ENCODE results near the gene VILL.
"Not testable (repeated sequence)": the region's sequence is repeated elsewhere in the genome, so short reads cannot be mapped to it uniquely, and the experiment has no call there.

VILL gene

DNA sequence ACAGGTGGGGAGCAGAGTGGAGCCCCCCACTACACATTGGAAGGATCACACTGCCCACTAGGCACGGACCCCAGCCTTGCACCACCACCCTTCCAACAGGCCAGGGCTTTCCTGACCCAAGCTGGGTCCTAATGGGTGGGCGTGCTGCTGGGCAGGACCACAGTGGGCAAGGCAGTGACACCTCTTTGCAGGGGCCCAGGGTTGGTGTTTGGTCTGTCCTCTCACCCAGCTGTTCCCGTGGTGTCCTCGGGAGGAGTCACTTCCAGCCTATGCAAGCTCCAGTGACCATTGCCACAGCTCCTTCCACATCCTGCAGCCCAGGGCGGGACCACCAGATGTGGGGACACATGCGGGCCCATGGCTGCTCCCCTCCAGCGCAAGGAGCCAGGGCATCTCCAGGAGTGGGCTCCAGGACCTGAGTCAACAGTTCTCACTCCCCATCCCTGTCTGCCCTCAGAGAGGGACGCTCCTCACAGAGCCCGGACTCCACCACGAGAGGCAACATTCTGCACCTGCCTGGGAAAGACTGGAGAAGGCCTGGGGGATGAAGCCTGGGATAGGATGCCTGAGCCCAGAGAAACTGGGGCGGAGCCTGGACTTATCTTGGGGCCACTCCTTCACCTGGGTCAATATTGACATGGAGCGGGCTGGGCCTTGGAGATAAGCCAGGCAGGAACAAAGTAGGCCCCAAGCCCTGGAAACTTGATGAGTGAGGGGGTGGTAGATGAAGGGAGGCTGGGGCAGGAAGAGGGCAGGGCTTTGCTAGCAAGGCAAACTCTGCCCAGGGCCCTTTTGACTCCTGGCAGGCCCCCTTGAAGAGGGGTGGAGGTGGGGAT is 3.9 kb upstream of the VILL start:
- peak; percentile 89 for DNase-seq (ENCODE audit: low spot score)

DNA sequence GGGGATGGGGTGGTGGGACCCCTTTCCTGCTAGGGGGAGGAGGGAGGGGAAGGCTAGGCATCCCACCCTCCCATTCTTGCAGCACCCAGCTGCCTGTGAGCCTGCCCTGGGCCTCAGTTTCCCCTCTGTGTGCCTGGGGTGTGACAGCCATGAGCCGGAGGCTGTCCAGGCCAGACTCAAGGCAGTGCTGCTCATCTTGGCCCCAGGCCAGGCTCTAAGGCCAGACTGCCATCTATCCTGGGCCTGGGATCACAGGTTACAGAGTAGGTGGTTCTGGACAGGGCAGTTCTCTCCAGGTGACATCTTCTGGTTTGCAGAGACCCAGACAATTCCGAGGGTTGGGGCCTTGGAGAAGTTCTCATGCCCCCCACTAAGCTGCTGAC is 3.3 kb upstream of the VILL start:
- peak; percentile 42 for DNase-seq (ENCODE audit: low spot score)

DNA sequence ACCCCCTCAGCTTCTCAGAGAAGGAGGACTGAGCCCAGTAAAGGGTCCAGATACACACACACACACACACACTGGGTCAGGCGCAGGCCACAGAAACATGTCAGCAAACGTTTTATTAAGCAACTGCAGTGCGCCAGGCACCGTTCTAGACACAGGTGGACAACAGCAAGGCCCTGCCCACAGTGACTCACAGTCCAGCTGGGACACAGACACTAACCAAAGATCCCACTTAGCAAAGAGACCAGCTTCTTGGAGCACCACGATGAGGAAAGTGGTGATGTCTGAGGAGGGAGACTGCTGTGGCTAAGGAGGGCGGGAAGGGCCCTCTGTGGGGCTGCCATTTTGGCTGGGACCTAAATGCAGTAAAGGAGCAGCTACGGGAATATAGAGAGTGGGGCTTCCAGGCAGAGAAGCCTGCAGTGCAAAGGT is 2.8 kb upstream of the VILL start:
- DNase-seq (ENCODE audit: low spot score): no peak

DNA sequence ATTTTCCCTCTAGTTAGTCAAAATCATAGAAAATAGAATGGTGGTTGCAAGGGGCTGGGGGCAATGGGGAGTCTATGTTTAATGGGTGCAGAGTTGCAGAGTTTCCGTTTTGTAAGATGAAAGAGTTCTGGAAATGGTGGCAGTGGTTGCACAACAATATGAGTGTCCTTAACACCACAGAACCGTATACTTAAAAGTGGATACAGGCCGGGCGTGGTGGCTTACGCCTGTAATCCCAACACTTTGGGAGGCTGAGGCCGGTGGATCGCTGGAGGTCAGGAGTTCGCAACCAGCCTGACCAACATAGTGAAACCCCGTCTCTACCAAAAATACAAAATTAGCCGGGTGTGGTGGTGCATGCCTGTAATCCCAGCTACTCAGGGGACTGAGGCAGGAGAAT is 2.2 kb upstream of the VILL start:
- not testable (repeated sequence) for DNase-seq (ENCODE audit: low spot score)

DNA sequence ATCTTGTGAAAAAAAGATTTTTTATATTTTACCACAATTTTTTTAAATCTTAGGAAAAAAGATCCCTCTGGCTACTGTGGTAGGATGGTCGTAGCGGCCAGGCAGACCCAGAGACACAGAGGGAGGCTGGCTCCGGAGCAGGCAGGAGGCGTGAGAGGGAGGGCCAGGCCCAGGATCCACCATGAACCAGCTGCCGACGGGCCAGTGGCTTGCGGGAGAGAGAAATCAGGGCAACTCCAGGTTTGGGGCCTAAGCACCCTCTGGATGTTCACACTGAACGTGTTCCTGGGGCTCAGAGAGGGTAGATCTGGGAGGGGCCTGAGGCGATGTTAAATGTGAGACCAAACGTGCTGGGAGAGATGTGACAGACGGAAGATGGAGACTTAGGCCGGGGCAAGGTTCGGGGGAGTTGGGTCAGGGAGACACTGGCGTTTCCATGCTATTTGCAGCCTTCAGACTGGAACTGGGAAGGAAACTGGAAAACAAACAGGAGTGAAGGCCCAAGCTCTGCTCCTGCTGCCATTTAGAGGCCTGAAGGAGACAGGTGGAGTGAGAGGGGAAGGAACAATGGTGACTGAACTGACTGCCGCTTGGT is 1.6 kb upstream of the VILL start:
- DNase-seq (ENCODE audit: low spot score): no peak

DNA sequence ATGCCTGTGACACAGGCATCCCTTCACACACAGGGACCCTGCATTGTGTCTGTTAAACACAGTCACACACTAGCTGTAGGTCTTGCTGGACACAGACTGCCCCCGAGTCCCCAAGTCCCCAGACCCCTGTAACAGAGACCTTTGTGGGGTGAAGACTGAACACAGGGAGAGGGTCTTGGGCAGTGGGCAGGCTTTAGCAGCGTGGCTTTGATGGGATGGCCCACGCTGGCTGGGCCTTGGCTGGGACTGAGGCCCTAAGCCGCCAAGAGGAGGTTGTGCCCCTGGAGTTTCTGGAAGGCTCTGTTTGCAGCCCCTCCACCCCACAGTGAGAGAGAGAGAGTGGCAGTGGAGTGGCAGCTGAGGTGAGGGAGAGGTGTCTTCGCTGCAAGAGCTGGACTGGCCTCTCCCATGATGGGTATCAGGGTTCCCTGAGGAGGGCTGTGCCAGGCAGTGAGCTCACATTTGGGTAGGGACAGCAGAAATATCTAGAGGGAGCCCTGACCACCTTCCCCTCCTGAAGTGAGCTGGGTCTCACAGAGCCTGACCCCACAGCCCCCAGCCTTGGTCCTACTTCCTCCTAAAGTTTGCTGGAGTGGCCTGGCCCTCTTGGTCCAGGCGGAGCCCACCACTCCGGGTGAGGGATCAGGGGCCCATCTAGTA is 635 bp upstream of the VILL start:
- no peak for DNase-seq (ENCODE audit: low spot score)

DNA sequence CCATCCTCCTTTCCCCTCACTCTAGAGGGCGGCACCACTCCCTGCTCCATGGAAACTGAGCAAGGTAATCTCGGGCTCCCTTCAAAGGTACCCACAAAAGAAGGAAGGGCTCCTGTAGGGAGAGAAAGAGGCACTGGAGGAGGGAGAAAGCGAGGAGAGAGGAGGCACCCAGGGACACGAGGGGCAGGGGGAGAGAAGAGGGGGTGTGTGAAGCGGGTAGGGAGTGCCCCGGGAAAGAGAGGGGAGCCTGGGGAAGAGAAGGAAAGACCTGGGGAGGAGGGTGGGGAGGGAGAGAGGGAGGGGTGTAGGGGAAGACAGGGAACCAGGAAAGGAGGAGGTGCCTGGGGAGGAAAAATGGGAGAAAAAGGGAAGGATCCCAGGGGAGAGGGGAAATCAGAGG is 523 bp downstream of the VILL start:
- no peak for DNase-seq (ENCODE audit: low spot score)

DNA sequence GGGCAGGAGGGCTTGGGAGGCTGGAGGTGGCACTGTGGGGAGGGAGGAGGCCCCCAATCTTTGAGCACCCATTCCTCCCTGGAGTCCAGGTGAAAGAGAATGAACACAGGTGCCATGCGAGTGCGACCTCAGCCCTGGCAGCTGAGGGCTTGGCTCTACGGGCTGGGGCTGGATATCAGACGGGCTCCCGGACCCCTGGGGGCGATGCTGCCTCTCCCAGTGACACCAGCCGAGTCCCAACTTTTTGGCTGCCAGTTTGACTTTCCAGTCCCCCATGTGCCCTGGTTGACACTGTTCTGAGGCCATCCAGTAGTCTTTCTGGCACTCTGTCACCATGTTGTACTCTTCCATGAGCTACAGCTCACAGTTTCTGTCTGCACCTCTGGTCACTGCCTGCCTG is 1.2 kb downstream of the VILL start:
- DNase-seq (ENCODE audit: low spot score): no peak

DNA sequence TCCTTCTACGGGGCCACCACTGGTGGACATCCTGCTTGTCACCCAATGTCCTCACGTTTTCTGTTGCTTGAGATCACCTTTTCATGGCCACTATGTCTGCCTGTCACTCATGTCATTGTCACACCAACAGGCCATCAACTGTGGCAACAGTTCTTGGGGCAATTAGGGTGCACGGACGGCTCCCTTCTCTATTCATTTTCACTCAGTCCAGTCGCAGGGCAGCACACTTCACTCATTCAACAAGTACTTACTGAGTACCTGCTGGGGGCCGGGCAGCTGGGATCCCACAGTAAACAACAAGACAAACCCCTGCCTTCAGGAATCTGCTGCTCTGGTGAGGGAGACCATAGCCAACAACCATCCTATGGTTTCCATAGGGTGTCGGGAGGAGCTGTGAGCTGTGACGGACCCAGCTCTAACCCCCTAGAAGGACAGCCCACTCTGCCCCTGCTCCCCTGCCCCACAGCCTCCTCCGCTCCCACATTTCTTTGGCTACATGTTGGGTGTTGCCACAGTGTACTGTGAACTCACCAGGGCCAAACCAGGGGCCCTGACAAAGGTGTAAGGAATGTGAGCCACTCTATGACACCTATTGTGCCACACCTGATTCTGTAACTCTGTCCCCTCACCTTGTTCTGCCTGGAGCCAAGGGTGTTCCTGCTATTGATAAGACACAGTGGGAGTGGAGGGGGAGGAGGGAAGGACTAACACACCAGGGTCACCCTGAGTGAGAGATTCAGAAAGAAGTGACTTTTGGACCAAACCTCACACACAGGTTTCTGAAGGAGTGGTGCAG is 1.9 kb downstream of the VILL start:
- DNase-seq (ENCODE audit: low spot score): peak; percentile 85

DNA sequence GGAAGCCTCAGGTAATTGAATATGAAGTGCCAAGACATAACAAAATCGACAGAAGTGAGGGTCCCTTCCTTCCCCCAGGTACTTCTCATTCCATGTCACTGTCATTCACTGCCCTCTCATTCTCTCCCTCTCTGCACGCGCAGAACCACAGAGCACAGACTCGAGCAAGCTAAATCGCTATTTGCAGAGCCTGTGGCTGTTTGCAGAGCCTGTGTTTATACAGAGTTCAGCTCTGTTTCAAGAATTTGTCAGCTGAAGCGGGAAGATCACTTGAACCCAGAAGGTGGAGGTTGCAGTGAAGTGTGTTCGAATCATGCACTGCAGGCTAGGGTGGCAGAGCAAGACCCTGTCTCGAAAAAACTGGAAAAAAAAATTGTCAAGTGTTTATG is 2.5 kb downstream of the VILL start:
- no peak for DNase-seq (ENCODE audit: low spot score)

DNA sequence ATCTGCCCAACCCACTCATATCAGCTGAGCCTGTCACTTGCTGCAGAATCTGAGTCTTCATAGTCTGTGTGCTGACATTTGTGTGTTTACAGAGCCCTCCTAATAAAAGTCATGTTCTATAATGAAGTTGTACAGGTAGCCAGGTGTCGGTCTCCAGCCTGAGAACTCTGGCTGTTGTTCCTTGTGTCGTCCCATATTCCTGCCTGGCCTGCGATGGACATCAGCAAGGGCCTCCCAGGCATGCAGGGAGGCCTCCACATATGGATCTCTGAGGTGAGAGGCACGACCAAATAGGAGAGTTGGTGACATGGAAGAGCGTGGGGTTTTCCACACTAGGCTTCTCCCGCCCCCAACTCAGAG is 2.9 kb downstream of the VILL start:
- DNase-seq (ENCODE audit: low spot score): no peak

DNA sequence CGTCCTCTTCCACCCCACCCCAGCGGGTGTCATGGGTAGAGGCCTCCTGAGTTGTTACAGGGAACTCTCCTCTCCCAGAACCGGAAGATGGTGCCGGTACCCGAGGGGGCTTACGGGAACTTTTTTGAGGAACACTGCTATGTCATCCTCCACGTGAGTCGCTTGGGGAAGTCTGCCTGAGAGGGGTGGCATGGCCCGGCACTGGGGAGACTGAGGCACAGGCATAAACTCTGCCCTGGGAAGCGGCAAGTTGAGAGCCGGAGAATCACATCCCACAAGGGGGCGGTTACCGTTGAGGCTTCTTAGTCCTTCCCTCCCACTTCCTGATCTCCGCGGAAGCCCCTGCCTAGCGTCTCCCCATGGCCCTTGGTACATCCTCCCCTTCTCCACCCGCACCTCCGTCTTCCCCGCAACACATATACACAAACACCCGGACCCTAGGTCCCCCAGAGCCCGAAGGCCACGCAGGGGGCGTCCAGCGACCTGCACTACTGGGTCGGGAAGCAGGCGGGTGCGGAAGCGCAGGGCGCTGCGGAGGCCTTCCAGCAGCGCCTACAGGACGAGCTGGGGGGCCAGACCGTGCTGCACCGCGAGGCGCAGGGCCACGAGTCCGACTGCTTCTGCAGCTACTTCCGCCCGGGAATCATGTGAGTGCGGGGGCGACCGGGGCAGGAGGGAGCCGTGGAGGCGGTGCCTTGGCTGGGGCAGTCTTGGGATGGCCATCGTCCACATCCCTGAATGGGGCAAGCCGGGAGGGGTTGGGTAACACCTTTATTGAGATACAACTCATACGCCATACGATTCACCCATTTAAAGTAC is 3.4 kb downstream of the VILL start:
- DNase-seq (ENCODE audit: low spot score): no peak

DNA sequence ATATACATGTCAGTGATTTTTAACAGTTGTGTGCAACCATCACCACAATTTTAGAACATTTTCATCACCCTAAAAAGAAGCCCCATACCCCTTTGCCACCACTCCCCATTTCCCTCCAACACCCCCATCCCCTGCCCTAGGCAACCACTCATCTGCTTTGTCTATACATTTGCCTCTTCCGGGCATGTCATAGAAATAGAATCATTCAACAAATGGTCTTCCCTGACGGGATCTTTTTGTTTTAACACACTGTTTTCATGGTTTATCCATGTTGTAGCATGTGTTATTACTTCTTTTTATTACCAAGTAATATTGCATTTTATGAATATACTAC is 4.0 kb downstream of the VILL start:
- no peak for DNase-seq (ENCODE audit: low spot score)

DNA sequence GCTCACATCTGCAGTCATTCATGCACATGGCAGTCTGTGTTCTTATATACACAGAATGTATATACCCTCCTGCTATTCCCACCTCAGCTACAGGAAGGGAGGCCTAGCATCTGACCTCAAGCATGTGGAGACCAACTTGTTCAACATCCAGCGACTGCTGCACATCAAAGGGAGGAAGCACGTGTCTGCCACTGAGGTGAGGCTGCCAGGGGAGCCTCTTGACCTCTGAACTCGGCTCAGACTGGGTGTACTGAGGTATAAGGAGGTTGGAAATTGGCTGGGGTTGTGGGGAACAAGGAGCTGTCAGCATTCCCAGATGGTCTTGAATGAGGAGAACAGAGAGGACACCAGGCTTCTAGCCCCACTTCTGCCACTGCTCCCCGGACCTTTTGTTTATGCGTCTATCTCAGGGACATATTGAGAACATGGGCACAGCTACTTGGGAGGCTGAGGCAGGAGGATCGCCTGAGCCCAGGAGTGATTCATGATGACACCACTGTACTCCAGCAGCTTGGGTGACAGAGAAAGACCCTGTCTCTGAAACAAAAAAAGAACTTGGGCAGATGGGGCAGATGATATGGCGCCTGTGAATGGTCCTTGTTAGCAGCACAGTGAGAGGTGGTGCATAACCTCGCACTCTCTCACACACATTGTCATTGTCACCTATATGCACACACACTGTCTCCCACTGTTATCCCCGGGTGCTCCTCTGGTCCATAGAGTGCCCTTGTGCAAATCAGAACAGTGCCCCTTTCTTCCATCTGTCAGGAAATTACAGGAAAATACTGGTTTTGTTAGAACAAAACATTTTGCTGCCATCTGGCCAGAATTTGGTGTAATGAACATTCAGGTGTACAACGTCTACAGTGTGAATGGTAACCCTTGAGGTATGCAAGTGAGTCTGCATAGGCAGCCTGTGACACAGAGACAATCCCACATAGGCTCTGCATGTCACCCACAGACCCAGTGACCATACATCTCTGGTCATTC is 5.4 kb downstream of the VILL start:
- no peak for DNase-seq (ENCODE audit: low spot score)

DNA sequence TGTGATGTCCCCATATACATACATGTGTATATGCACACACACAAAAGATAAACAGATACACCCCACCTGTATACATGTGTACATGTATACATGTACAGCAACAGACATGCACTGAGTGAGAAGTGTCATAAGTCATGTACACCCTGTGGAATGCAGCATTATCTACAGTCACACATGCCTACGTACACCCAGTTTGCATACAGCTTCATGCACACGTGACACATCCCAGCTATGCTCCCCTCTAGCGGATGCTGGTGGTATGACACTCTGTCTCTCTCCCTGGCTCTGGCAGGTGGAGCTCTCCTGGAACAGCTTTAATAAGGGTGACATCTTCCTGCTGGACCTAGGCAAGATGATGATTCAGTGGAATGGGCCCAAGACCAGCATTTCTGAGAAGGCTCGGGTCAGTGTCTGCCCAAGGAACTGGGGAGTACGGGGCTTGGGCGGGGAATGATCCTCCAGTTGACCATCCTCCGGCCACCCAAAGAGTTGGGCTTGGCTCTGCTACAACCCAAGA is 6.3 kb downstream of the VILL start:
- peak; percentile 77 for DNase-seq (ENCODE audit: low spot score)

DNA sequence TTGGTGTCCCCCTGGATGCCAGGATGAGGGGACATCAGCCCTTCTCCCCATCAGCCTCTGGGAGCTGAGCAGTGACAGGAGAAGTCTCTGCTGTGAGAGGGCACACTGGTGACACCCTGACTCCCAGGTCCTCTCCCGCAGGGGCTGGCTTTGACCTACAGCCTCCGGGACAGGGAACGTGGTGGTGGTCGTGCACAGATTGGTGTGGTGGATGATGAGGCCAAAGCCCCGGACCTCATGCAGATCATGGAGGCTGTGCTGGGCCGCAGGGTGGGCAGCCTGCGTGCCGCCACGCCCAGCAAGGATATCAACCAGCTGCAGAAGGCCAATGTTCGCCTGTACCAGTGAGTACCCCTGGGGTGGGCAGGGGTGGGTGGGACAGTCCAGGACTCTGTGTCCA is 6.8 kb downstream of the VILL start:
- no peak for DNase-seq (ENCODE audit: low spot score)

DNA sequence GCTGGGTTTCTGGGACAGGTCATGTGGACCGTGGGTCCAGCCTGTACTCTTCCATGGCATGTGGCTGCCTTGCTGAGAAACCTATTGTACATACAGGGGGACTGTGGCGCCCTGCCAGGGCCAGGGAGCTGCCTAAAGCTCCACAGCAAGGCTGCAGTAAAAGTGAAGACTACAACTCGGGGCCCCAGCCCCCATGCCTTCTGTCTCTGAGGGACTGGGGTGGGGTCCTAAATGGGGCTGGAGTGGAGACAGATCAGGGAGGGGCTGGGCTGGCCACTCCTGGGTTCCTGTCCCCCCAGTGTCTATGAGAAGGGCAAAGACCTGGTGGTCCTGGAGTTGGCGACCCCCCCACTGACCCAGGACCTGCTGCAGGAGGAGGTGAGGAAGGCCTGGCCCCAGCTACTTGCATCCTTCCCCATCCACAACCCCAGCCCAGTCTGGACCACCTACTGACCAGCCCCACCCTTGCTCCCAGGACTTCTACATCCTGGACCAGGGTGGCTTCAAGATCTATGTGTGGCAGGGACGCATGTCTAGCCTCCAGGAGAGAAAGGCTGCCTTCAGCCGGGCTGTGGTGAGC is 7.3 kb downstream of the VILL start:
- DNase-seq (ENCODE audit: low spot score): no peak

DNA sequence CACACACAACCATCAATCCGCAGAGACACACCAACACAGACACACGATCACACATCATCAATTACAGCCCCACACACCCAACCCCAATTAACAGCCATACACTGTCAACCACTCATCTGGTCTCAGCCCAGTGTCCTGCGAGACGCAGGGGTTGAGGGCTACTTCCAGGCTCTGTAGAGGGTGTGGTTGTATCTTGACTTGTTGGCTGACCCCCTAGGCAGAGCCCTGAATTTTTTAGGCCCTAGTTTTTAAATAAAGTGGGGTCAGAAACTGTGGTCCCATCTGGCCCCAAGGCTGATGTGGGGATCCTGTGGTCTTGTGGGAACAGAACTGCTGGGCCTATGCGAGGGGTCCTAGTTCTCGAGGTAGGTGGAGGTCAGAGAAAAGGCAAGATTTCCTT is 9.2 kb downstream of the VILL start:
- no peak for DNase-seq (ENCODE audit: low spot score)

DNA sequence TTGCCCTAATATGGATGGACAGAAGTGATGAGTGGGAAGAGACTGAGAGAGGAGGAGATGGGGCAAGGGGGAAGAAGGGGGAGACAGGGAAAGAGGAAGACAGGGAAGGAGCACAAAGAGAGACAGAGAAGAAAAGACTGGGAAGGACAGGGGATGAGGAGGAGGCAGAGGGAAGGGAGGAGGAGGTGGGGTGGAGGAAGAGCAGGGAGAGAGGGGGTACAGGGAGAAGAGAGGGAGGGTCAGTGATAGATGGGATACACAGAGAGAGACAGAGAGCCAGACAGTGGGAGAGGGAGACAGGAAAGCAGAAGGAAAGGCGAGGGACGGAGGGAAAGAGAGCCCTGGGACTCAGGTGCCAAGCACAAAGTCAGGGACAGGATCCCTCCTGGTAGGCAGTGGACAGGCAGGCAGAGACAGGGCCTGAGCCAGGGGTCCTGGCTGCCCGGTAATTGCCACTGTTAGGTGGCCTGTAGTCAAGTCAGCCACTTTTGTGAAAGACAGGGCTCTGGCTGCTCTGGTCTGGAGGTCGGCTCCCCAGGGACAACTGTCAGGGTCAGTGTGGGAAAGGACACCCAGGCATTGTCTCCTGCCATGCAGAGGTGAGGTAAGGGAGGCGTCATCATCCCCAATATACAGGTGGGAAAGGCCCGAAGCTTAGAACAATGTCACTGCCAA is 9.8 kb downstream of the VILL start:
- DNase-seq (ENCODE audit: low spot score): no peak

Measured in LoVo (cell line).